Medulla oblongata (tissue), 1 donor: Measurements from ENCODE around the gene CPLX1.

Experiments
- DNase-seq: peaks from one replicate; pipeline ENCODE4 v3.0.0-alpha.2; 2015; ENCODE audit errors: extremely low spot score

The CPLX1 gene

DNA sequence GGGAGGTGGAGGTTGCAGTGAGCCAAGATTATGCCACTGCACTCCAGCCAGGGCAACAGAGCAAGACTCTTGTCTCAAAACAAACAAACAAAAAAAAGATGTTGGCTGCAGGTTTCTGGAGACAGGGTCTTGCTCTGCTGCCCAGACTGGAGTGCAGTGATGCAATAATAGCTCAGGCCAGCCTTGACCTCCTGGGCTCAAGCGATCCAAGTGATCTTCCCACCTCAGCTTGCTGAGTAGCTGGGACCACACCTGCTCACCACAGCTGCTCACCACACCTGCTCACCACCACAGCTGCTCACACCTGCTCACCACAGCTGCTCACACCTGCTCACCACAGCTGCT is 29.9 kb upstream of the CPLX1 start:
- DNase-seq, result no peak

DNA sequence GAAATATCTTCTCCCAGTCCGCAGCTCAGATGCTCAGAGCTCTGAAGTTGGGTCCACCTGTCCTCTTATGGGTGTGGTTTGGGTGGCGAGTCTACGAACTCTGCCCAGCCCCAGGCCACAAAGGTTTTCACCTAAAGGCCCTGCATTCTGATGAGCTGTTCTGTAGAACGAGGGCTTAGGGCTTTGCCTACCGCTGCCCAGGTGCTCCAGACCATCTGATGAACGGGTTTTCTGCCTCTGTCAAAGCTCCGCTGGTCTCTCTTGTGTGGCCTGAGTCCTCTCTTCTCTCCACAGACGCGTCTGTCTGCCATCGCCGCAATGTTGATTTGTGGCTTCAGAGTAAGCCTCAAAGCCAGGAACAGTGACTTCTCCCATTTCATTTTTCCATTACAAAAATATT is 28.4 kb upstream of the CPLX1 start:
- no peak for DNase-seq

GRCh38 chr4:853416-853781 is 27.5 kb upstream of the CPLX1 start:
- DNase-seq, result no peak

DNA sequence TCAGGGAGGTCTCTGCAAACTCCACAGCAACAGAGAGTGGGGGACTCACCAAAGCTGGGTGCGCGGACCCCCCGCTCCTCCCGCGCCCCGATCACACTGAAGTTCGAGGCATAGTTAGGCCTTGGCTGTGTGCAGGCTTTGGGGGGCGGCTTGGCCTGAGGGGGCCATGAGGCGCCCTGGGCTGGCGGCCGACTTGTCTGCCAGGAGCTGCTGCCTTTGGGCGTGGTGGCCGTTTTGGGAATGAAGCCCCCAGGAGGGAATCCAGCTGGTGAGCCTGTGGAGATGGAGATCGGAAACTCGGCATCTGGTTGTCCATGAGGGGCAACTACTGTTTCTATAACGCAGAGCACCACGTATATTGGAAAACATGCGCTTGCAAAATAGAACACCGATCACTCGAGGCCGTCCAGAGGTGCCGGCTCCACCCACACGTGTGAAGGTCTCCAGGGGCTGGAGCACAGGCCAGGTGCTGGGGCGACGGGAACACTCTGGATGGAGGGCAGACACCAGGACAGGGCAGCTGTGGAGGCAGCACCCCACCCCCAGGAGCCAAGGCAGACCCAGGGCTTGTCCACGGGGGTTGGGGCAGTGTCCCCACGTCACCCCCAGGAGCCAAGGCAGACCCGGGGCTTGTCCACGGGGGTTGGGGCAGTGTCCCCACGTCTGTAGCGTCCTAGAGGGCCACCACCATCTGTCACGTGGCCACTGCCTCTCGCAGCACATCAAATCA is 25.9 kb upstream of the CPLX1 start:
- DNase-seq, result no peak

- DNase-seq, result no peak
These were observed 24.5 kb upstream of the CPLX1 start for GRCh38 chr4:850323-850945.

DNA sequence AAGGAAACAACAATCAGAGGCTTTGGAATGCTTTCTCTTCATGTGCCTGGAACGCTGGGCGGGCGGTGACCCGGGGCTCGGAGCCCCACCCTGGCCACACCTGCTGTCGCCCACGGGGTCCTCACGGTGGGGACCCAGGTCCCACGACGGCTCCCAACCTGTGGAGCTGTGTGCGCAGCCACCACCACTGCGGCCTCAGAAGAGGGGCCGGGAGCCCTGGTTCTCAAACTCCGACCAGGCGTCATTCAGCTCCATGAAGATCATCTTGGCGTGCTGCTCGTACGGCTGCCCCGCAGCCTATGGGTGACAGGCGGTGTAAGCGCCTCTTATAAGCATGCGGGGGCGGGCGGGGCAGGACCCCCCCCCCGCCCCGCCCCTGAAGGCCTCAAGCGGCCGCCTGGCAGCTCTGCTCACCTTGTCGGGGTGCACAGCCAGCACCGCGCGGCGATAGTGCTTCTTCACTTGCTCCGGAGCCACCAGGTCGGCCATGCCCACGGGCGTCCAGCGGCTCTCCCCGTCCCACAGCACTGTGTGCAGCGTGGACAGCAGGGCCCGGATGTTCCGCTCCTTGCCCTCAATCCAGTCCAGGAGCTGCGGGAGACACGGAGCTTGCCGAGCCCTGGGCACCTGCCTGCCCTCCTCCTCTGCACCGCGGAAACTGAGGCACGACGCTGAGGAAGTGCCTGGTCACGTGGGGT is 23.7 kb upstream of the CPLX1 start:
- DNase-seq, result no peak

DNA sequence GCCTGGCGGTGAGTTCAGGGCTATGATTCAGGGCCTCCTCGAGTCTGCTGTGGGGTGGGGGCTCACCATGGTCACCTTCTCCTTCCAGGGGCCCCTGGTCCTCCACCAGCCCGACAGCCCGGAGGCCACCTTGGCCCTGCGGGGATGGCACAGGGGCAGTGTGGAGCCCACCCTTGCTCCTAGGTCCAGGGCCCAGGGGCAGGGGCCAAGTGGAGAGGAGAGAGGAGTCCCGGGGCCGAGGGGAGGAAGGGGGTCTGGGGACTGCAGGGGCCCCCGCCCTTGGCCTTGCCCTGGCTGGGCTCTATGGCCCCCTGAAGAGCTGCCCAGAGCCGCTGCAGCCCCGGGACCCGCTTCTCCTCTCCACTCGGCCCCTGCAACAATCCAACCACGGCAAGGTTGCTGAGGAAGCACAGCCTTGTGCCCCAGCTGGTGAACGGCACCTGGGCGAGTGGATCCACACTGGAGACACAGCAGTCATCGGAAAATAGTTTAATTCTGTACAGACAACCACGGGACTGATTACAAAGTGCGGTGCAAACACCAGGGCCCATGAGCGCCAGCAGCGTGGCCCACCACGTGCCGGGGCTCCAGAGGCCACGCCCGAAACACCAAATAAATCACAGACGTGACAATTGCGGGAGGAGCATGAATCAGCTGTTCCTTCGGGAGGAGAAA is 23.0 kb upstream of the CPLX1 start:
- no peak for DNase-seq

DNA sequence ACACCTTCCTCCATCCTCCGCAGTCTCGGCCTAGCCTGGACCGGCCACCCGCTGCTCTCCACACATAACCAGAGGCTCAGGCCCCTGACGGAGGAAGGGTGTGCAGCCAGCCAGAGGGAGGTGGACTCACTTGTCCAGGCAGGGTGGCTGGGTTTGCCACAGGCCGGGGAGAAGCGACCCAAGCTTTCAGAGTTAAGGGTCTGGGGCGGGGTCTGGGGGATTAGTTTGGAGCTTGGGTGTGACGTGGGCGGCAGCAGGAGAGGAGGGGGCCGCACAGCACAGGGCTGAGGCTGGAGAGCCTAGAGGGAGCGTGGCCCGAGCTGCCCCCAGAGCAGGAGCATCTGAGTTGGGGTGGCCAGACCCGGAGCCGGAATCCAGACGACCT is 22.4 kb upstream of the CPLX1 start:
- DNase-seq, result no peak

- no peak for DNase-seq
These were observed 19.9 kb upstream of the CPLX1 start for GRCh38 chr4:845836-846251.

DNA sequence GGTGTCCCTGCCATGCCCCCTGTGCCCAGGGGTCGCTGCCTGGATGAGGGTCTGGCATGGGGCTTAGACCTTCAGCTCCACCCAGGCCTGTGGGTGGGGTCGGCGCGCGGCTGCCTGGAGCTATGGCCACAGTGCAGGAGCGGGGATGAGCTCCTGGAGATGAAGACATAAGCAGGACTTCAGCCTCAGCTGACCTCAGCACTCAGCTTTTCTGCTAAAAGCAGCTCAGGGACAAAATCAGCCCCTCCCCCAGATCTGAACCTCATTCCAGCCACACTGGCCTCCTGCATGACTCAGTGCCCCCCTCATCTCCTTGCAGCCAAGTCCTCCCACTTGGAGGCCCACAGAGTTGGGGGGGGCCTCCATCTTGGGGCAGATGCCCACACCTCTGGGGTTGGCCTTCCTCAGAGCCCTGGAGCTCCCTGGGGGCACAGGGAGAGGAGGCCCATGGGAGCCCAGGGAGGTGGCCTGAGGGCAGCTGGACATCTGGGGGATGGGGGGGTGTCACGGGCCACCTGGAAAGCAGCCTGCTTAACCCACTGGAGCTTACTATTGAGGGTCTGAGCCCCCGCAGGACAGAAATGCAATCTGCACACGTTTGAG is 19.4 kb upstream of the CPLX1 start:
- no peak for DNase-seq

- DNase-seq, result no peak
These were observed 18.9 kb upstream of the CPLX1 start for GRCh38 chr4:844752-845232.

- DNase-seq, result no peak
These were observed 13.9 kb upstream of the CPLX1 start for GRCh38 chr4:839675-840443.

- no peak for DNase-seq
These were observed 11.8 kb upstream of the CPLX1 start for GRCh38 chr4:837772-838171.

DNA sequence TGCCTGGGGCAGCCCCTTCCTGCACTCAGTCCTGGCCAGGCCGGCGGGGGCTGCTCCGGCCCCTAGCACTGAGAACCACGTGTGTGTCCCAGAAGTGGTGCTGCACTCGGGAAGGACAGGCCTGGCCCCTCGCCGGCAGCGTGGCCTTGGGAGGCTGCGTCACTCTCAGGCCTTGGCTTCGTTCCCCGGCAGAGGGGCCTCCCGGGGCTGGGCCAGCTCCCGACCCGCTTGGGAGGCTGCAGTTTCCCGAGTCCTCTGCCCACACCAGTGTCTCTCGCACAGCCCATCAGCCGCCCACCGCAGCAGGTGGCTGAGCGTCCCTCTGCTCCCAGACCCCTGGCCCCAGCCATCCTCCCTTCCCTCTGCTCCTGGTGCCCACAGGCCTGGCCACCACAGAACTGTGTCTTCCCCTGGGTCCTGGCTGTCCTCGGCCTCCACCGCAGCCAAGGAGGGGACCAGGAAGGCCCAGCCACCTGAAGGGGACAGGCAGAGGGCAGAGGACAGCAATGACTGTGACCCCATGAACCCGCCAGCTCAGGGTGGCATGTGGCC is 10.9 kb upstream of the CPLX1 start:
- no peak for DNase-seq

- no peak for DNase-seq
These were observed 10.1 kb upstream of the CPLX1 start for GRCh38 chr4:836003-836511.

GRCh38 chr4:835148-836002 is 9.4 kb upstream of the CPLX1 start:
- no peak for DNase-seq

- DNase-seq, result no peak
These were observed 8.6 kb upstream of the CPLX1 start for GRCh38 chr4:834368-835147.

GRCh38 chr4:833731-834367 is 7.9 kb upstream of the CPLX1 start:
- no peak for DNase-seq

- no peak for DNase-seq
These were observed 7.2 kb upstream of the CPLX1 start for GRCh38 chr4:833156-833555.
